ENCODE data around the gene TULP4.
"Not testable (repeated sequence)": the region's sequence is repeated elsewhere in the genome, so short reads cannot be mapped to it uniquely, and the experiment has no call there.

Gene TULP4

GRCh38 chr6:158502263-158502950, 190.1 kb downstream of the TULP4 start:
- no peak for DNase-seq (ENCODE audit: low read depth)

DNA sequence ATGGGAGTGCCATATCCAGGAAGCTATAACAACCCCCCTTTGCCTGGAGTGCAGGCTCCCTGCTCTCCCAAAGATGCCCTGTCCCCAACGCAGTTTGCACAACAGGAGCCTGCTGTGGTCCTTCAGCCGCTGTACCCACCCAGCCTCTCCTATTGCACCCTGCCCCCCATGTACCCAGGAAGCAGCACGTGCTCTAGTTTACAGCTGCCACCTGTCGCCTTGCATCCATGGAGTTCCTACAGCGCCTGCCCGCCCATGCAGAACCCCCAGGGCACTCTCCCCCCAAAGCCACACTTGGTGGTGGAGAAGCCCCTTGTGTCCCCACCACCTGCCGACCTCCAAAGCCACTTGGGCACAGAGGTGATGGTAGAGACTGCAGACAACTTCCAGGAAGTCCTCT, 191.0 kb downstream of the TULP4 start:
- no peak for DNase-seq (ENCODE audit: low read depth)

- DNase-seq (ENCODE audit: low read depth): no peak
Measured at GRCh38 chr6:158503846-158504245, 191.6 kb downstream of the TULP4 start.

GRCh38 chr6:158505194-158505593, 192.9 kb downstream of the TULP4 start:
- no peak for DNase-seq (ENCODE audit: low read depth)

GRCh38 chr6:158506601-158507000, 194.3 kb downstream of the TULP4 start:
- no peak for DNase-seq (ENCODE audit: low read depth)

GRCh38 chr6:158507174-158507573, 194.9 kb downstream of the TULP4 start:
- no peak for DNase-seq (ENCODE audit: low read depth)

DNA sequence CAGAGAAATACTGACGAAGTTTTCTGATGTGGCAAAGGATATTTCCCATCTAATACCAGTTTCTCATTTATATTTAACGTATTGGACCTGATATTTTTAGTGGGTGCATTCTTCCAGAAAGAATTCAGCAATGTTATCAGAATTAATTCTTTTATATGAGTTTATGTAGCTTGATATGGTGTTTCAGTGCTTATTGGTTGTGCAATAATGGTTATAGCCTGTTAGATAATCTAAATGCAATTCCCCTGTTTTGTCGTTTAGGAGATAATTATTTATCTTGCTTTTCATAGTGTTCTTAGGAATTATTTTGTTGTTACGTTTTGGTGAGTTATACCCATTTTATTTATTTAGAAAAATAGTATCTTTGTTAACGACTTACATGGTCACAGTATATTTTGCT, 196.2 kb downstream of the TULP4 start:
- DNase-seq (ENCODE audit: low read depth): no peak

DNA sequence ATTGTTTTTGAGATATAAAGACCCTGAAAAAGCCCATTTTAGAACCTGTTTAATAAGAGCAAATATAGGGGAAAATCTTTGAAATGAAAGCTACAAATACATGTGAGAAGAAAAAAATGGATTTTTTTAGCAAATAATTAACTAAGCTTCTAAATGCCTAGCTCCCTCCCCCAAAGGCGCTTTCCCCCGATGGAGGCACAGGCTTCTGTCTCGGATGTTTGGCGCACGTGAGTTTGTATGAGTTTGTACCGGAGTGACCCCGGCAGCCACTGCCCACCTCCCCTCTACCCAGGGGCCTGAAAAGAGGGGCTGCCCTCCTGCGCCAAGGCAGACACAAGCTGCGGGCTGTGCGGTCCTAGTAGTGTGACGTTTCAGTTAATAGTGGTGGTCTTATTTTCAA, 197.2 kb downstream of the TULP4 start:
- no peak for DNase-seq (ENCODE audit: low read depth)

GRCh38 chr6:158512809-158513208, 200.5 kb downstream of the TULP4 start:
- DNase-seq (ENCODE audit: low read depth): no peak

- DNase-seq (ENCODE audit: low read depth): no peak
Measured at GRCh38 chr6:158514176-158514575, 201.9 kb downstream of the TULP4 start.

DNA sequence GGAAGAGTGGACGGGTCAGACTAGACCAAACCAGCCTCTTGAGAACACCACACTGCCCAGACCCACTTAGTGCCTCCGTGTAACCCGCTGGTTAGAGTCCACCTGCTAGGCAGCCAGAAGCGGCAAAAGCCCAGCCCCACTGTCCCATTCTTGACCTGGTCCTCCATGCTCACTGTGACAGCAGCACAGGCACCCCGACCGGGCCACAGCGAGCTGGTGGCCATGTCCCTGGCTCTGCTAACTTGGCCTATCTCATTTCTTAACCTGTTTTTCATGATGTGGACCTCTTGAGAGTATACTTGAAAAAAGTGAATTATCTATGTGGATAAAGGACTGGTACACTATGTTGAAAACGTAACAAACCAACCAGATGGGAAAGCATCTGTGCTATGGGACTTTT, 202.7 kb downstream of the TULP4 start:
- no peak for DNase-seq (ENCODE audit: low read depth)

DNA sequence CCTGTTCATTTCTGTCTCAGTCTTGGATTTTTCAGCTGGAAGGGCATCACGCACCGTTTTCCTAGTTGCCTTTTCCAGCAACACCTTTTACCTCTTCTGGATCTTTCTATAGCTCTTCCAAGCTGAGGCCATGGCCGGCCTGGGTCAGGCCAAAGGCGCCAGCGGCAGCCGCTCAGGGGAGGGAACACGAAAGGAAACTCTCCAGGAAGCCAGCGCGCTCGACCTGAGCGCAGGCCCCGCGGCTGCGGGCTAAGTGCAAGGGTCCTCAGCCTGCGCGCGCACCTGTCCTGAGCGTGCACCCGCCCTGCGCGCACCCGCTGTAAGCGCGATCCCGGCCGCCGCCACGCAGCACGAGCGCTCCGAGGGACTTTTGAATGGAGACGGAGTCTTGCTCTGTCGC, 203.8 kb downstream of the TULP4 start:
- DNase-seq (ENCODE audit: low read depth): no peak

- no peak for DNase-seq (ENCODE audit: low read depth)
Measured at GRCh38 chr6:158517038-158517437, 204.8 kb downstream of the TULP4 start.

DNA sequence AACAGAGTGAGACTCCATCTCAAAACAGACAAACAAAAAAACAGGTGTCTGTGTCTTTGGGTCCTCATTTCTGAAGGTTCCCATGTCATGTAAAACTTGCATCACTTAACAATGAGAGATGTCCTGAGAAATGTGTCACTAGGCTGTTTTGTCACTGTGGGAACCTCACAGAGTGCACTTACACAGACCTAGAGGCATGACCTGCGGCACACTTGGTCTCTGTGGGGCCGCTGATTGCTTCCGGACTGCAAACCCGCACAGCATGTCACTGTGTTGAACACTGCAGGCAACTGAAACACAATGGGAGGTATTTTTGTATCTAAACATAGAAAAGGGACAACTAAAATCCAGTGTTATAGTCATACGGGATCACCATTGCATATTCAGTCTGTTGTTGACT, 205.3 kb downstream of the TULP4 start:
- peak; percentile 8 for DNase-seq (ENCODE audit: low read depth)

- DNase-seq (ENCODE audit: low read depth): peak; percentile 84
Measured at GRCh38 chr6:158518191-158519127, 206.2 kb downstream of the TULP4 start.

DNA sequence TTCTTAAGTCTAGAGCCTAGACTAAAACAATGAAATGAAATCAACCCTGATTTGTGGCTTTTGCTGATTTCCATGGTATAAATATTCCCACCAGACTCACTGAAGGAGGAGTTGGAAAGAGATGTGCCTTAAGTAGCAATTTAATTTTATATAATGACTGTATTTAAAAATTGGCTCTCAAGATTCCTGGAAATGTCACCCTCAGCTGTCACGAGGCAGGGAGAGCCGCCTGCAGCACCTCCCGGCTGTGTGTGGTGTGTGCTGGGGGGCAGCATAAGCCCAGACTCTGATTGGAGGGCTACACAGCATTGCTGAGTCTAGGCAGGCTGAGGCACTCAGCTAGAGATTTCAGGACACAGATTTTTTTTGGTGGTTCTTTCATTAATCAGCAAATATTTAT, 207.0 kb downstream of the TULP4 start:
- peak; percentile 4 for DNase-seq (ENCODE audit: low read depth)

DNA sequence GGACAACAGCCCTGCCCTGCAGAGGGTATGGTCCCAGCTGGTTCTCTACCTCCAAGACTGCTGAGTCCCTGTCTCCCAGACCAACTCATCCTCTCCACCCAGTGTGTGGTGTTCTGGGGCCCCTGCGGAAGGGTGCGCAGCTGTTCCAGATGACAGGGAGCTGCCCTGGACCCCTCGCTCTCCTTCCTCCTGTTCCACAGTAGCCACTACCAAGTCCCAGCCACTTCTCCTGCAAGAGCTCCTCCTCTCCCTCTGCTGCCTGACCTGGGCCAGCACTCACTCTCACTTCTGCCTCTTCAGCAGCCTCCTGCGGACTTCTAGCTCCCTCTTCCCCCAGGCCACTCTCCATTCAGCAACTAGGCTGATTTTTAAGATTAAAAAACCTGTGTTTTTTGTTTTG, 207.5 kb downstream of the TULP4 start:
- DNase-seq (ENCODE audit: low read depth): no peak

GRCh38 chr6:158520975-158521374, 208.7 kb downstream of the TULP4 start:
- DNase-seq (ENCODE audit: low read depth): not testable (repeated sequence)

DNA sequence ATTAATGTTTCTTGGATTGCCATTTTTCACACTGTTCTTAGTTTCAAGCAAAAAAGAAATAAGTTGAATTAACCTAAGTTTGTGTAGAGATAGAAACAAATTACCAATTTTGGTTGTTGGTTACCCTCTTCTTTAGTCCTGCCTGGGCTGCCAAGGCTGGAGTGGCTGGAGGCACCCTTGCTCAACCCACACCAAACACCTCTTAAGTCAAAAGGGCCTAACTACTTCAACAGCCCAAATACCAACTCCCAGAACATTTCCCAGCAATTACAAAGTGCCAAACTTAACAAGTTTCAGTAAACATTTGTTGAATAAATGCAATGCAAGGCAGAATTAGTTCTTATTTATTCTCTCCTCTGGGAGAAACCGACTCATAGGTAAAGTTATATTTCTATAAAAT, 209.5 kb downstream of the TULP4 start:
- DNase-seq (ENCODE audit: low read depth): no peak

DNA sequence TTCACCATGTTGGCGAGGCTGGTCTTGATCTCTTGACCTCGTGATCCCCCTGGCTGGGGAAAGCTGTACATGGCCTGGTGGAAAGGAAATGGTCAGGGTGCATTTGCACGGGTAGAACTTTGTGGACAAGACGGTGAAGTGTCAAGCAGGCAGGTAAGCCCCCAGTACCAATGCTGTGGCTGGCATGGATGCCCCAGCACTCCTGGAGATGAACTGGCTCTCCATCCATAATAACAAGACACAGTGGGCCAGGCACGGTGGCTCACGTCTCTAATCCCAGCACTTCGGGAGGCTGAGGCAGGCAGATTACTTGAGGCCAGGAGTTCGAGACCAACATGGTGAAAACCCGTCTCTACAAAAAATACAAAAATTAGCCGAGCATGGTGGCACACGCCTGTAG, 210.4 kb downstream of the TULP4 start:
- no peak for DNase-seq (ENCODE audit: low read depth)

DNA sequence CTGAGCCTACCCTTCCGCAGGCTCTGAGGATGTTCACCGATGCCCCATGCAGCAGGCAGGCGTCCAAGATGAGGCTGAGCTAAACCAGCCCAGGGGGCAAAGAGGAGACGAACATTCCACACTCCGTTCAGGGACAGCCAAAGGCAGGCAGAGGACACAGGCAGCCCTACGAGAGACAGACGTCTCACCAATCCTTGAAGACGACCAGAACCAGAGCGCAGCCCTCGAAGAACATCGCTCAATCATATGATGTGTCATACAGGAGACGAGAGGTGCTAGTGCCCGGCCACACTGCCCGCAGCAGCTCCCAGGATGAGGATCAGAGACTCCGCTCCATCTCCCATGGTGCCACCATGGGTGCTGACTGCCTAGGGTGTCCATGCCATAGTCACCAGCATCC, 212.0 kb downstream of the TULP4 start:
- no peak for DNase-seq (ENCODE audit: low read depth)

GRCh38 chr6:158527858-158528257, 215.6 kb downstream of the TULP4 start:
- not testable (repeated sequence) for DNase-seq (ENCODE audit: low read depth)

DNA sequence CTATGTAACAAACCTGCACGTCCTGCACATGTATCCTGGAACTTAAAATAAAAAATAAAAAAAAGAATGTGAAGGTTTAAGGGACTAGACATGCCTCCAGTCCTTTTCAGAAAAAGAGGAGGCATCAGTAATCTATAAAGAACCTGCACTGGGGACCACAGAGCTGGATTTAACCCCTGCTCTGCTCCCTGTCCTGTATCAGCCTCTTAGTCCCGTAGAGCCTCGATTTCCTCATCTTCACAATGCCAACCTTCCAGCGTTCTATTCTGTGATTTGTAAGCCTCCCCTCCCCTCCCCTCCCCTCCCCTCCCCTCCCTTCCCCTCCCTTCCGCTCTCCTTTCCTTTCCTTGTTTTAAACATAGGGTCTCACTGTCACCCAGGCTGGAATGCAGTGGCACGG, 216.6 kb downstream of the TULP4 start:
- no peak for DNase-seq (ENCODE audit: low read depth)

All from EH (cell line).